Measurements from ENCODE around the gene MEIS2.

Gene MEIS2

DNA sequence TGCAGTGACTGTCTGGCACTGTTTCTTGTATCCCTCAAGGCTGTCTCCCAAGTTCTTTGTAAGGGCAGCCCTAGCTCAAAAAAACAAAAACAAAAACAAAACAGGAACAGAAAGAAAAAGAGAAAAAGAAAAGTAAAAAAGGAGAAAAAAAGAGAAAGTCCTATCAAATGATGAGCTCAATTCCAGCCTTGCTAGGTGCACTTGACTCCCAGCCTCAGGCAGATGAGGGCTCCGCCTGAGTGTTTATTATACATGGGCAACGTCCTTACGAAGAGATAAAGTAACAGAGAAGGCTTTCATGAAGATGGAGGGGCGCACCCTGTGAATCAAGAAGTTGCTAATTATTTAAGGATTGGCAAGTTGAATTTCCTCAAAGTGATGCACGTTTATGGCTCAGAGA is 175.3 kb downstream of the MEIS2 start:
- DNase-seq, result no peak

DNA sequence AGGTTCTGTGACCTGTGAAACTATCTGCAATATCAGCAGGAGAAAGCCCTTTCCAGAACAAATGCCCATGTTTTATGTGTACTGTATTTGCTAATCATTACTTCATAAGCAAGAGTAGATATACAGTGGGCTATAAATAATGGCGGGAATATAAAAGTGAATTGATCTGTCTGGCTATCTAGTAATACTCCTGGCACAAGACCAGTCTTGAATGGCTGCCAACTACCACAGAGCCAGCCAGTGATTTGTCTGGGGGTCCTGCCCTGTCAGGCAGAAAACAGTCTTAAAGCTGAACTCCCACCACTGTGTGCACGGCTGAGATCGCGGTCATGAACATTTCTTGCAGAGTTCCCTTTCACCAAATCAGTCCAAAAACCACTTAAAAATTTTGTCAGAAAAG is 176.3 kb downstream of the MEIS2 start:
- DNase-seq, result no peak

DNA sequence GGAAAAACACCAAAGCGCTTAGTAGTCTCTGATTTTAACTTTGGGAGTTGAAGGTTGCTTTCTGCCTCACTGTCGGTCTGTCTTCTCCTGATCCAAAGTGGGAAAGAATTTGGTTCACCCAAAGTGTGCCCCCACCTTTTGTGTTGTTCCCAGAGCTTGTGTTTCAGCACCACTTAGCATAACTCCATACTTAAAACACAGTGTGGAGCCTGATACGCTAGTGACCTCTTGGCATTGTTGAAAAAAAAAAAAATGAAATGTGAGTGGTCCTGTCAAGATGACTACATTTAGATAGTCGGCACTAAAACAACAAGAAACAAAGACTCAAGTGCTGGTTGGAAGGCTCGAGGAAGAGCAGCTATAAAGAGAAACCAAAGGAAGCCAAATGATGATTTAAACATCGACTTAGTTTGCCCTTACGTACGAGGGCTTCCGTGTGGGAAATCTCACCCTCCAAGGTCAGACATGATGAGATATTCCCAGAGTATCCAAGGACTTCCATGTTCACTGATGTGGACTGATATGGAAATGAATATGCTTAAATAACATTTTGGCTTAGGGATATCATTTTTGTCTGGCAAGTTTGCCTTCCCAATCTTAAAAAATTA is 178.8 kb downstream of the MEIS2 start:
- no peak for DNase-seq

DNA sequence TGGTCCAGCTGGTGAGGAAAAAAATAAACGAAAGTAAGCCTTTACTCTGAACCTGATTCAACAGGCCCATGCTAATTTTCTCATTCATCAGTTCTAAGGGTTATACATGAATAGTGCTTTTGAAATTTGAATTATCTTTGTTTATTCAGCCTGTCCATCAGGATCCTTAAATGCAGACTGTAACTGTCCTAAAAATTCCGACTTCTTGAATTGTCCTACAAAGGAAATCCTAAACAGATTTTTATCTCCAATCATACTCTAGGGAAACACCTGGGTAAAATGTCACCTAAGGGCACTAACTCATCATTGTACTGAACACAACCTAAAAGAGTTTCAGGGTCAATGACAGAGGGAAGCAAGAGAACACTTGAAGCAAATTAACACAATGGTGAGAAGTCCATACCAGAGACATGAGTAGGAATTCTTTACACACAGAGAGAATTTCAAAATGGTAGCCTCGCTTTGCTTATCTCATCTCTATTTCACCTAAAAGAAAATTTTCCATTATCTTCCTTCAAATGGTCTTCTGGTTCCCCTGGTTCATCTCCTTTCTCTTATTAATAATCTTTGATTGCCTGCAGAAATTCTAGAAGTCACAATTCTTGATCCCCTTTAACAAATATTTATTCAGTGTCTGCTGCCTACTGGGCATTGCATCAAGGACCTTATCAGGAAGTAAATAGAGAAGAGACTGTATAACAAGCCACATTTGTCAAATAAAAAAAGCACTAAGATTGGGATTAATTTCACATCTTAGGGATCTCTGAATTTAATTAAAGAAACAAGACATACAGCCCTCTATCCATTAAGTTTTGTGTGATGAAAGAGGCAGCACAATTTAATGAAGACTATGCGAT is 182.7 kb downstream of the MEIS2 start:
- DNase-seq, result no peak

DNA sequence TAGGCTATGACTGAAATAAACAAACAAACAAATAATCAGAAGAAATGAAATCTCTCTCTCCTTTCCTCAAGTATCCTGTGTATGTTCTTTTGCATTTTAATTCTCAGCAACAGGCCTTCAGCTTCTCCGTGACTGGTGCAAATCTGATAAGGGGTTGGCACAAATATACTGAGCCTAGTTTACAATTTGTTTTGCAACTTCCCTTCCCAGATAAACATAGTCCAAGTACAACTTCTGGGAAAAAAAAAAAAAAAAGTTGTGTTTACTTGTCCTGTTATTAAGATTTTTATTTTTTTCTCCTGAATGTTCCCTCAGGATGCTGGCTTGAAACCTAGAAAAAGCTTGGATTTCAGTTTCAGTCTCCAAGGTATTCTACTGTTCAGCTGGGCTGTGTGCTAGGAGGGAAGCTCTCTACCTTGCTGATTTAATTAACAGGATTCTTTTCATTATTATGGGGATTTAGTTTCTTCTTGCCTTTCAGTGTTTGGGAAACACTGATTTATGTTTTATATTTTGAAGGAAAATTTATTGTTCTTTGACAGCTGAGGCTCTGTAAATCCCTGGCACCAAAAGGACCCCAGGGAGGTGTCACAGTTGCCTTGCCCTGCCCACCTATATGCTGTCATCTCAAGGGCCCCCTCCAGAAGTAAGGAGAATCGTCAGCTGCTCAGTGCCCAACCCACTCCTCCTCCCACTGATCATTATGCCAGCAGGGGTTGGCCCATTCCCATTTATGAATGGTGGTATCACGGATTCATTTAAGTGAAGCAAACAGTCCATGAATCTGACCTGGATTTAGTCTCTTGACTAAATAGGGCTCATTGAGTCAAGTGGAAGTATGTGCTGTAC is 185.2 kb downstream of the MEIS2 start:
- no peak for DNase-seq

DNA sequence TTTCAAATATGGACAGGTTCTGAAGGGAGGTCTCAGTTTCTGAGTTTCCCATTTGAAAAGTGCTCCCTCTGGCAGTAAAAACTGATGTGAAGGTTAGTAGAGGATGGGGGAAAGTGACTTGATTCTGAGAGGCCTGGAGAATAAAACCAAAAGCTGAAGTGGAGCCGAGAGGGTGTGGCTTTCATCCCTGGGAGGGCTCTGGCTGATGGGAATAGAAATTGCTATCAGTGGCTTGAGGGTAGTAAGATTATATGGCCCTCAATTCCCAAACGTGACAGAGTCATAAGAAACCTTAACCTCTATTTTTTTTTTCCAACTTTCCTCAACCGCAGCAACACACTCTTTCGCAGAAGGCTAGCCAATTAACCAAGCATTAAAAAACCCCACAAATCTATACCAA is 185.9 kb downstream of the MEIS2 start:
- DNase-seq, result no peak

DNA sequence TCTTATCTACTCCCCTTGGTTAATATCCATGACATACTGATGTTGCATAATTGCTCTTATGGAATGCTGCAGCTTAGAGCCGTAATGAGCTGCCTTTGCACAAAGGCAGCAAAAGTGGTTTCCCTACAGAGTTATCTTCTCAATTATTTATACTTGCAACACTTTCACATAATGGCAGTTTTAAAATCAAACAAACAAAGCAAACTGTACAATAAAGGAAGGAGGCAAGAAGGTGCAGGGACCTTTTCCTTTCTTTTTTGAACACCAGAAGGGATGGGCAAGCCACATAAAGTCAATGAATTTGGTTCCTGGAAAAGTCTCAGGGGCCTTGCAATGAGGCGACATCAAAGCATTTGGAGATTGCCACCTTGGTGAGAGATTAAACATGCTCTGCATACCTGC is 188.0 kb downstream of the MEIS2 start:
- DNase-seq, result no peak

DNA sequence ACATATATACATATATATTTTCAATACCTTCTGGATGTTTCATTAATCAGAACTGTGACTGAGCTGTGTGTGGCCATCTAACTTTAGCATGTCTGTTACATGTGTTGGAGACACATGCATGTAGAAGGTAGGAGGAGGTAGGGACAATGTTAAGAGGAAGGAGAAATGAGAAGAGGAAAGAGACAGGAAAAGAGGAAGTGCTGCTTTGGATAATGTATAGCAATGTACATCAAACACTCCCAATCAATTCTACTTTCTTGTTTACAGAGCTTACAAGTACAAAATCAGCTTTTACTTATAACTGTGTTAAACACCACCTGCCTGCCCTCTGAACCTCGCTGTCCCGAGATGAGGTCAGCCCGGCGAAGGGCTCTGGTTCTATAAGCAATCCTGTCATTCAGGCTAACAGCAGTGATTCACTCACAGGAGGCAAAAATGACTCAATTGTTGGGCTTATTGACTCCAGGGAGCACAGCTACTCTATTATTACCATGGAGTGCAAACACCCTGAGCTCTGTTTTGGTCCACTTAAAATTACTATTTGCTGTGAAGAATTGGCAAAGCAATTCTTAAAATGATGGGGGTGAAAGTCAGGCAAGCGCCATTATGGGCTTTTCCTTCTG is 188.9 kb downstream of the MEIS2 start:
- DNase-seq, result no peak

DNA sequence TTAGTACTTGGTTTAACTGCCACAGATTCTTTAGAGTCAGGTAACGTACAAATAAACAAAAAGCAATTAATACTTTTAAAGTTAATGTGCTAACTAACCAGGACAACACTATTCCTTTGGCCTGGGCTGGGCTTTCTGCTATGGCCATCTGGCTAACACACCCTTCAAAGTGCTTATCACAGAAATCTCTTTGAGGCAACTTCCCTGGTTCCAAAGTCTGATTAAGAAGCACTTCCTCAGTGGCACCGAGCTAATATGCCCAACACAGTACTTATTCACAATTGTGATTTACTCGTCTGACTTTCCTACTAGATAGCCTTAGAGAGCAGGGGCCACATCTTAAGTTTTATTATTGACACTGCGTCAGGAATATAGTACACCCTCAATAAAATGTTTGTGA is 191.4 kb downstream of the MEIS2 start:
- DNase-seq, result no peak

DNA sequence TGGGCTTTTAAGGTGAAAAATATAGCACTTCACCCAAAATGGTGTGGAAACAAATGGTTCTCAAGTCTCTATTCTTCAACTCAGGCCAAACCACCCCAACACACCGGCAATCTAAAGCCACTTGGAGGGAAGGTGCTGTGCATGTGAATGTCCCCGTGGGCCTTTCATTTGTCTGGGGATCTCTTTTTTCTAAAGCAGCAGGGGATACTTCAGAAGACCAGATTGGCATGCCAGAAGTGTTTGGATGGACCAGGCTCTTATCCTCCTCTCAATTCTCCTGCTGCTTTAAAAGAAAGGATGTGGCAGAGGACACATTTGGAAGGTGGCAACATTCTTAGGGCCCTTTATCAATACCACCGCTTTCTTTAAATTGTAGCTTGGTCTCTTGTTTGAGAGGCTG is 193.1 kb downstream of the MEIS2 start:
- no peak for DNase-seq

DNA sequence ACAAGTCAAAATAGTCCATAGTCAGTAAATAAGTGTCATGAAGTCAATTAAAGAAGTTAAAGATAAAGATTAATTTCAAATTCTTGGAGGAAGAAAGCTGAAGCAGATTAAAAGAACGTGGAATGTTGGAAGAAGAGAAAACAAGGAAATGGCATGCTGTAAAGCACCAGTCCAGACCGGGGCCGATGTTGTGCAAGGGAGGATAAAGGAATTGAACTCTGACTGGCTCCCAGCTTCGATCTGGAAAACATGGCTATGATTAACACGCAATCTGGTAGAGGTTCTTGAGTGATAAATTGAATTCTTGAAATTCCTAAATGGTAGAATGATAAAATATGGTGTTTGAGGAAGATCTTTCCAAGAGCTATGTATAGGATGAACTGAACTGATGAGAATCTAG is 194.4 kb downstream of the MEIS2 start:
- no peak for DNase-seq

DNA sequence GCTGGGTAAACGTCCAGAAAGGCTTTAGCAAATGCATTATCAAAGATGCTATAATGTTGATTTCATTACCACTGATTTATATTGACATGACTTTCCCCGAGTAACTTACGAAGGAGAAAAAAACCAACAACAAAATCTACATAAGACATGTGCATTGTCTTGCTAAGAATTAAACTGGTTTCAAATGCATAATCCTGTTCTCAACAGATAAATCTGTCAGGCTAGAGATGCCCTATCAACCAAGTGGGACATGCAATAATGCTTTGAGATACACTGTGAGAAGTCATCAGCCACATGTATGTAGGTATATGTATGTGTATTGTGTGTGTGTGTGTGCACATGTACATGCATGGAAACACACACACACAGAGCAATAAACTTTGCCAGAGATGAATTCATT is 195.6 kb downstream of the MEIS2 start:
- no peak for DNase-seq

DNA sequence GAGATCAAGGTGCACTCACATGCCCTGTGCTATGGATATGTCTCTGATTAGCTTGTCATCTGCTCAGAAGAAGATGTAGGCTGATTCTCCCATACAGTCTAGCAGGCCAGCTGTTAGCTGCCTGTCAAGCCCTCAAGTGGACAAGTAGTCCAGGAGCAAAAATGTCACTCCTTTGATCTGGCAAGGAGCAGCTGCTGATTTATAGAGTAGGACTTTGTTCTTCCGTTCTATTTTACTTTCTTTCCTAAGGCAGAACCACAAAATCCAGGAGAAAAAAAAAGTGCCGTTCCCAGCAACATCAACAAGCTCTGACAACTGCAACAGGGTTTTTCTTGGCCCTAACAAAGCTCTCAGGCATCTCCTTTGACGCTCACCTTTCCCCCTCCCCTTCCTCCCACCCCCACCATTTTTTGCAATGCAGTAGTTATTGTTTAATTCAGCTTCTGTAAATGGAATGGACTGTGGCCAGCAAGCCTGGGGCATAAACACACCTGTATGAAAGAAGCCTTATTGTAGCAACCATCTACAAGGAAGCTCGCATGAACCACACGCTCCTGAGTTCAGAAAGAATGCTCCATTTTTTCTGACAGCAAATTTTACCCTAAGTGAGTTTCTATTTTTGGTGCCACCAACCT is 196.3 kb downstream of the MEIS2 start:
- DNase-seq, result no peak

DNA sequence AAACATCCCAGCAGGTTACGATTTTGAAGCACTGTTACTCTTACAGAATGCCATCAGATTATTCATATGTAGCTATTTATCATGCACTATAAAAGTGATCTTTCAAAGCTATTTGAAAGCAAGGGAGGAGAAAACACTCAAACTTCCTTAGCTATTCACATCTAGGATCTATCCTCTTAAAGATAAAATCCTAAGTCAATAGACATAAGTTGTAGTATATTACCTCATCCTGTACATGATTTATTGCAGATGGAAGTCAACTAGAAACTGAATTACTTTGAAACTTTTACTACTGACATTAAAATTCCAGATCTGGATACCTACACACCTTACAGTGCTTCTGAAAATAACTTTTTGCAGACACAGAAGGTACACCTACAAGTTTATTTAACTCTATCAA is 197.2 kb downstream of the MEIS2 start:
- DNase-seq, result no peak

DNA sequence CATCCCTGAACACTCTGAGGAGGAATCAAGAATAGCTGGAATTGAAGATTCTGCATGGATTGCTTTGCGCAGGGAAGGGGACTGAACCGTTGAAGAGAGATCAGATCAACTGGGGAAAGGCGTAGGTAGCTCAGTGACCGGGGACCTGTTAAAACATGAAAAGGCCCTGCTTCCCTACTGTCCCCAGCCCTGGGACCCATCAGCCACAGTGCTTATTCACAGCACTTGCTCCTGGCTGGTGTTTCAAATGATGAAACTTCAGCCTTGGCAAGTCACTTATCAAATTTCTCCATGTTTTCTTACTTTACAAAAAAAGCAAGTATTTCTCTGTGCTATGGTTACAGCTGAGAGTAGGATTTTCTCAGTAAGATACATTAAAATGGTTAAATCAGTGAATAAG is 199.3 kb downstream of the MEIS2 start:
- DNase-seq, result no peak

DNA sequence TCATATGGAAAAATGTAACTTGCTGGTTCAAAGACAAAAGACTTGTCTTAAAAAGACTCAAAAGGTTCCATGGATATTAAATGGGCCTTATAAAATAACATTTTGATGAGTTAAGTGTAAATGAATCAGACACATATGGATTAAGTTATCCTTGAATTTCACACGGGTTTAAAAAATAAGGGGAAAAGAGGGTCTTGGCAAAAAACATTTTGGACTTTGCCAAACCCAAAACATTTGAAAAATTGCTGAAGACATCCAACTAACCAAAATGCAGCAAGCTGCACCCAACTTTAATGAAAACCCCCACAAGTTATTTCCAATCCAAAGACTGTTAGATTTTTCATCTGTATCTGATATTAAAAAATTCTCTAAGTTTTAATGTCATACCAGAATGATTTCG is 200.7 kb downstream of the MEIS2 start:
- DNase-seq, result no peak

DNA sequence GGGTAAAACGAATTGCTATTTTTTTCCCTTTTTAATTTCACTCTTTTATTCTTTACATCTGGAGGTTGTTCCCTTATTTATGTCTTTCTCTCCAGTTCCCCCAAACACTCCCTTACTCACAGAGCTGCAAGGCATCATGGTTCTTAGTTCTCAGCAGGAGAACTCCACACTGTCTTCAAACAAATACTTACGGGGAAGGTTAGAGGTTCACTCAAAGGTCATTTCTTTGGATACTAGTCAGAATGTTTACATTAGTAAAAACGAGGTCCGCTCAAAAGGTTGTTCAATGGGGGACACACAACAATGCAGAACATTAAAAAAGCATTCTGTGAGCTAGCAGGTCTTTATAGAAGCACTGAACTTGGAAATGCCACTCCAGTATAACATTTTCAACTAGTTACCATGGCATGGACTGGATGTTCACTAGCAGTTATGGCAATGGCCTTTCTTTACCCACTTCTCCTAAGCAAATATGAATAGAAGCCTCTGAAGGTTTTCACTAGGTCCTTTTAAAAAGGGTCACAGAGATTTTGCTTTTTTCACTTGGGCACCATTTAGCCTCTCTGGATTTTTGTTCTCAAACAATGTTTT is 201.7 kb downstream of the MEIS2 start:
- no peak for DNase-seq

DNA sequence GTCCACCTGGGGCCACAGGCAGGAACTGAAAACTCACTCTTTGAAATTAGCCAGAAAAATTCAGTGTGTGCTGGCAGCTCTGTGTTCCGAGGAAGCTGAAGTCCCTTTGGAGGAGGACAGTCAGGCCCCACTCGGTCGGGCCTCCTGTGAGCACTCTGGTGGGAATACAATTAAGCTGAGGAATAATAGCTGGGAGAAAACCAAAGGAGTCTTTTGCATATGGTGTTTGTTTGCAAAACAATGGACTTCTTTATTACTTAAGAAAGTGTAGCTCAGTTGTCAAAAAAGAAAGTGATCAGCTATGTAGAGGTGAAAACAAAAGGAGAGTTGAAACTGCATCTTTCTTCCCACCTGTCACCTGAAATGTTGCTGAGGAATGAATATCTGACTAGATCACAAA is 202.5 kb downstream of the MEIS2 start:
- DNase-seq, result no peak

DNA sequence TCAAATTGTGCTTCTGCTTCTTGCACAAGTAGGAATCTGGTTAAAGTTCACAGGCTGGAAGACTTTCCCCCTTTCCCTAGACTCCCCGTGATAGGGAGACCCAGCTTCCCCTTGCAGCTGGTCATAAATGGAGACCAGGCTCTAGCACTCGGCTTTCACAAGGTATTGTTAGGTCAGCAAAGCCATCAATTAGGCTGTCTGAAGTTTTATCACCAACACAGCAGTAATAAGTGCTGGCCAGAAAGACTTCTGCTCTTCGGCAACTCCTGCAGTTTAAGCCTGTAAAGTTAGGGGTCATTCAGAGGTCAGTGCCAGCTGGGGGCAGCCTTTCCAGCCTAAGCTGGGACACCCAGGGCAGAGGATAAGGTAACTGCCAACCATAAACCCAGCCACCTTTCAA is 203.4 kb downstream of the MEIS2 start:
- no peak for DNase-seq

DNA sequence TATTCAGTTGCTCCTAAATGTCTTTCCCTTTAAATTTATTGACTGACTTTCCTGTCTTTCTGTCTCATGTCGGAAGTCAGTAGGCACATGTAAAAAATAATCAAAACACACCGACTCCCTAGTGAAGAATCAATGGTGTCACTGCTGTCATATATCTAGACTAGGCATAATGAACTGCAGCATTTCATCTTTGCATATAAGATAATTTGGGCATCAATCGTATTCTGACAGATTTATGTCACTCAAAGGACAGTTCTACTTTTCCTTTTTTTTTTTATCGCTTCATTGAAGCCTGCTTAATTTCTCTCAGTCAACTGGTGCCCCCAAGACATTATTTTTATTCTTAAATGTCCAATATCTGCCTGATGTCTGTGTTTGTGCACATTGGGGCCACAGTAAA is 206.3 kb downstream of the MEIS2 start:
- no peak for DNase-seq

DNA sequence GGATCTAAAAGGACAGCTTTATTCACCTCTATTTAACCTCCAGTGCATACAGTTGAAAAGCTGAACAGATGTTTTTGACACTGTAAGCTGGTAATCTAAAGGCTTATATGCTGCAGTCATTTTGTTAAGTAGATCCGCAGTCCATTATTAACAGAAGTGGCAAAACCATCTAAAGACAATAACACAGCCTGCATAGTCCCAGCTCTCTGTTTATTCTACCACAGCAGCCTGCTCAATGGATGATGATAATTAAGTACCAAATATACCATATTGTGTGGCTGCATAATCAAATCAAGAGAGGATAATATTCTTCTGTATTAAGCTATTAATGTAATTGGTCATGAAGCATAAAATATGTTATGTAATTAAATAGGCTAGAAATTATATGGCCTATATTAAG is 207.1 kb downstream of the MEIS2 start:
- no peak for DNase-seq
